NCI-H146 treated with DMSO at 0.1 percent for 48 hours (cell line): Measurements from ENCODE around the gene SLAMF9.
A peak's percentile ranks its signal among the peaks of the same experiment; 100 is the strongest.

Experiments
- DNase-seq: peaks from one replicate; lab custom pipeline; 2025; ENCODE audit not compliant: unreplicated experiment; lab: John Stamatoyannopoulos, UW

Gene SLAMF9

GRCh38 chr1:159947942-159948341, 6.1 kb downstream of the SLAMF9 start:
- DNase-seq, result no peak

DNA sequence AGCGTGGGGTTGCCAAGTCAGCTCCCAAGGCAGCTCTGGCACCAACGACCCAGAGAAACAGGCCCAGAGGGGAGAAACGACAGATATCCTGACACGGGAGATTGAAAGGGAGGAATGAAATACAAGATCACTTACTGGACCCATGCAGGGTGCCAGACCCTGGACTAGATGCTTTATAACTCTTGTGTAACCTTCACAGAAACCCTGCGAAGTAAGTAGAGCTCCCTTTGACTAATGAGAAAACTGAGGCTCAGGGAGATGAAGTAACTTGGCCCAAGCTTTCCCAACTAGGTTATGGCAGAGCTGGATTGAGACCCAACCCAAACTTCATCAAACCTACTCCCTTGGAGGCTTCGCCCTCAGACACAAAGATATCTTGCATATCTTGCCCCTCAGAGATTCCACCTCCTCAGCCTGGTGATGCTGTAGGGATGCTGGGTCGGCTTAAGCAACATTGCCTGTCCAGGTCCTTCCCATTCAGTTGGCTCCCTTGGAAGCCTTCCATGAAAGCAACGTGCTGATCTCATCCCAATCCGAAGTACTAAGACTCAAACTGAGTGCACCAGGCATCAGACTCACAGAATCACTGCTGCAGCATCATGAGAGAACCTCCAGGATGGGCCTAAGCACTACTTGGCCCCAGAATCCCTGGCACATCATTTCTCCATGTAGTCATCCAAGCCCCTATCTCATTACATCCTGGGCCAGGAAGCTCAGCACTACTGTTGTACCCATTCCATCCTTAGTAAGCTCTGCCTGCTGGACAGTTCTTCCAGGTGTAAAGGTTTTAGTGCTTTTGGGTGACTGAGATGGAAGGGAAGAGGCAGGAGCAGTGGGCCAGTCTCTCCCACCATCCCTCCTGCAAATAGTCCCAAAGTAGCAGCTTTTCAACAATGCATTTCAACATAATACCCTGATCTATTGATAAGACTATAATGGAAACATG, 7.5 kb downstream of the SLAMF9 start:
- DNase-seq, result no peak

DNA sequence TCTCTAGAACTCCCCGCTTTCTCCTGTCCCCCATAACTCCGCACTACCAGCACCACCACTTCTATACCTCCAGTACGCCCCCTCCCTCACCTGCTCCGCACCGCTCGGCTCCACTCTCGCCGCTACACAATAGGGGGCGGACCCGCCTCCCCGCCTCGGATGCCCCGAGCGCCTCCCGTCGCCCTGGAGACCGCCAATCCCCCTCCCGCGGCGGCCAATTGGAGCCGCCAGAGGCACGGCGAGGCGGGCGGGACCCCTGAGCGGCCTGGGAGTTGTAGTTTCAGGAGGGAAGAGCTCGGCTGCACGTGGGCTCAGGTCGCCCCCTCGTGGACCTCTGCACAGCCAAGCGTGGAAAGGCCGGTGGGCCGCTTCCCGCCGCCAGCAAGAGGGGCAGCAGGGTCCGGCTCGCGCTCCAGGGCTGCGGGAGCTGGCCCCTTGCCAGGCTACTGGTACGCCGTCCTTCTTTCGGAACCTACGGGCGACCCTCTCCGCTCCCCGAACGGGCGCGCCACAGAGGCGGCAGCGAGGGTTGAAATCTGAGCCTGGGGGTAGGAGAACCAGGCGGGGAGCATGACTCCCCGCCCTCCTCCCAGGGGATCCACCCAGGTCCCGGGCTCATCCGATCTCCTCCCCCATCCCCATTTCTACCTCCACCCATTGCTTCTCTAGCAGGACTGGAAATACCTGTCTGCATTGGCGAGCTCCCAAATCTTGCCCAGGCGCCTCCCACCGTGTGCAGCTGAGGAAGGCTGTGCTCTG, 8.4 kb downstream of the SLAMF9 start, which contains the start of gene IGSF9:
IGSF9 (minus strand) TSS at position 131 of the 759 bp plus-strand sequence. CDS start 2,159 bp downstream, outside the sequence.
- DNase-seq, result peak; percentile 82

- no peak for DNase-seq
These were observed 9.2 kb downstream of the SLAMF9 start for GRCh38 chr1:159944623-159945455.

GRCh38 chr1:159943908-159944622, 10.0 kb downstream of the SLAMF9 start:
- no peak for DNase-seq

DNA sequence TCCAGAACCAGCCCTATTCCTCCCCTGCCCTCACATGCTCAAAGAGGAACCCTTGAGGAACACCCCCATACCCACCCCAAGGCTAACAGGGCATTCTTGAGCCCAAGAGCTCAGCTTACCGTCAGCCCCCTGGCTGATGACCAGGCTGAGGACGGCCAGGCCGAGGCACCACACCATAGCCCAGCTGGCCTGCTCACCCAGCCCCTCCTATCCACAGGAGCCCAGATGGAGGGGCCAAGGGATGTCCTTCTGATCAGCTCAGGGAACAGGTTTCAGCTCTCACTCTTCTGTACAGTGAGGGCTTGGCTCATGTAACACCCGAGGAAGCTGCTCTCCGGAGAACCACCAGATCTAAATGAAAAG, 10.8 kb downstream of the SLAMF9 start:
- no peak for DNase-seq

DNA sequence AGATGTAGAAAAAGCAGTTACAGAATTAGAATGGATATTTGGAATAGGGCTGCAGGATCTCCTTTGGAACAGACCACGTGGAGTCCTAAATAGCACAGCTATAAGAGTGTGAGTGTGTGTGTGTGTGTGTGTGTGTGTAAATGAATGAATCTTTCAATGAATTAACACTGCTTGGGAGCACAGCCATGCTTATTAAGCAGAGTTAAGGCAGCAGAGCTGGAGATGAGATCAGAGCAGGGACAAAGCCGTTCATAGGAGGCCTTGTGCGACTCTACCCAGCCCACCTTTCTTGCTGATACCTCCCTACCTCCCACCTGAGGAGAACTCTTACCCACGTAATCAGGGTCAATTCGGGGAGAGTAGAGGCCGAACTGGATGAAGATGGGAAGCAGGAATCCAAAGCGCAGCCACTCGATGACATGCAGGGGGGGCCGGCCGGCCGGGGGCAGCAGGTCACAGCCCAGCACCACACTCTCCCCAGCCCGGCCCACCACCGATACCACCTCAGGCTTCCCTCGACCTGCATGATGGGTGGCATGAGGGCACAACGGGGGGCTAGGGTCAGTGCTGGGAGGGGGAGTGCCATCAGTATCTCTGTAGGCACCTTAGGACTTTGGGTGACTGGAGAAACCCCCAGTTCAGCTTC, 11.3 kb downstream of the SLAMF9 start:
- DNase-seq, result no peak

- no peak for DNase-seq
These were observed 12.2 kb downstream of the SLAMF9 start for GRCh38 chr1:159941591-159942560.

DNA sequence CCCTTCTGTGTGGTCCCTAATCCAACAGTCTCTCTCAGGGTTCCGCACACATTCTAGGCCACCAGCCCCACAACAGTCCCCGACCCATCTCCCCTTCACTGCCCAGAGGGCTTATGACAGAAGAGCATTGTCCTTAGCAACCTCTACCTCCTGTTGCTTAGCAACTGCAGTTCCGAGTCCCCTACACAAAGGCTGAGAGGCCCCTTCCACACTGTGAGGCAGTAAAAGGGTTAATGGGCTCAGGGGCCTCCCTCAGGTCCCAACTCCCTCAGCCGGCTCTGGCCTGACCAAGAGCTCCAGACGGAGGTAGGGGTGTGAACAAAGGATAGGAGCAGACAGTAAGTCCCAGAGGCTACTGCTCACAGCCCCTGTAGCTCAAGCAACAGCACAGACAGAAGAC, 12.9 kb downstream of the SLAMF9 start:
- no peak for DNase-seq

DNA sequence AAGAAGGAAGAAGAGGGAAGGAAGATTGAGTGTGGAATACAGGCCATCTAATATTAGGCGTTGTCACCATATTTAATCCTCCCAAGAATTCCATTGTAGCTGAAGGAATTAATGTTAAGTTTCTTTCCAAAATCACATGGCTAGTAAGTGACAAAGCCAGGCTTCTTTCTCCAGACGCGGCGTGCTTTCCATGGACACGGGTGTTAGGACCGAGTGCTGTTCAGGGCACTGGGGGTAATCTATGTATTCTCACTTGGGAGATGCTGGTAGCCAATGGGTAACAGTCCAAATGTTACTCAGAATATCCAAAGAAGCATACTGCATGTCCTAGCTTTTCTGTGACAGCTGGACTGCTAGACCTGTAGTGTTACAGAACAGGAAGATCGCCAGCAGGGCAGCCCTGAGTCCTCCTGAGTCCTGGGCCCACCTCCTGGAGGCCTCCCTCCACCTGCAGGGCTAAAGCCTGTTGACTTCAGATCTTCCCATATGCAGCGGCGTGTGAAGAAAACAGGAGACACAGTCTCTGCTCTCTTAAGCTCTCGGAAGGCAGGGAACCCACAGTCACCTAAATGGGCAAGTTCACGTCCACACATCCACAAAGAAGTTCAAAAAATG, 13.9 kb downstream of the SLAMF9 start:
- no peak for DNase-seq

- DNase-seq, result no peak
These were observed 14.4 kb downstream of the SLAMF9 start for GRCh38 chr1:159939678-159940002.

DNA sequence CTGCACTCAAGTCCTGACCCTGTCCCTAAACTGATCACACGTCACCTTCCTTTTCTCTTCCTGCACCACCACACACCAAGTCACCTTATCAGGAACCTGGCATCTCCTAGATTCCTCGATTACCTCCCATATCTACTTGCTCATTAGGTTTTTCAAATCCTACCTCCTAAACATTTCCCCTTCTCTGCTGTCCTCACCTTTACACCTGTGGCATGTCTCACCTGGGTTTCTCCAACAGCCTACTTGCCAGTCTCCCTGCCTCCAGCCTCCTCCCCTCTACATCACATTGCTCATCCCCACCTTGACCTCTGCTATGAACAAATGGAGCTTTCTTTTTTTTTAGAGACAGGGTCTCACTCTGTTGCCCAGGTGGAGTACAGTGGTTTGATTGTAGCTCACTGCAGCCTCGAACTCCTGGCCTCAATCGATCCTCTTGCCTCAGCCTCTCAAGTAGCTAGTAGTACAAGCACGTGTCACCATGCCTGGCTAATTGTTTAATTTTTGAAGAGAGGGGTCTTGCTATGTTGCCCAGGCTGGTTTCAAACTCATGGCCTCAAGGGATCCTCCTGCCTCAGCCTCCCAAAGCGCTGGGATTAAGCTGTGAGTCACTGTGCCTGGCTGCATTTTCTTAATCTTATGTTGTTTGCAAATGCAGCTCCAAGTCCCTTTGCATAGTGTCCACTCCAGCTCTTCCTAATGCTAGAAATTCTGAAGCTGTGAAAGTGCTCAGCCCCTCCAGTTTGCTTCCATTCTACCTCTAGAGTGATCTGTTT, 14.9 kb downstream of the SLAMF9 start:
- DNase-seq, result no peak

DNA sequence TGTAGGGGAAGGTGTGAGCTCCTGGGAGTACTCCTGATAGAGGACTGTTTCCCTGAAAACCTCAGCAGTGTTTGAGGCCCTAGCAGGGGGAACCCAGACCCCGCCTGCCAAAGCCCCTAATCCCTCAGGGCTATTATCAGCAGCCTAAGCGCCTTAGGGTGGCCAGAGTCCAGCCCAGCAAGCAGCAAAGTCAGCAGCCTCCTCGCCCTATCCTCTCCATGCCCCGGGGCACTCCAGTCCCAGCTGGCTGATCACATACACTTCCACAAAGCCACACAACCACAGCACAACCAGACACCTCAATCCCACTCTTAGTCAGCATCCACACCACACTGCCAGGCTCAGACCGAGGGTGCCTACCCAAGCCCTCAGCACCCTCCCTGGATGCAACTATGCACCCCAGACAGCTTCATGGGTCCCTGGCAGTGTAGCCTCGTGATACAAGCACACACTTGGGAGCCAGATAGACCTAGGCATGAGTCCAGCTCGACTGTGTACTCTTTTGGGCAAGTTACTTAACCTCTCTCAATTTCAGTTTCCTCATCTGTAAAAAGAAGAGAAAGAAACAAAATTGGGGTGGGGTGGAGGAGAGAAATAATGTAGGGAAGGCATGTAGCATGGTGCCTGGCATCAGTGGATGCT, 15.7 kb downstream of the SLAMF9 start:
- no peak for DNase-seq

DNA sequence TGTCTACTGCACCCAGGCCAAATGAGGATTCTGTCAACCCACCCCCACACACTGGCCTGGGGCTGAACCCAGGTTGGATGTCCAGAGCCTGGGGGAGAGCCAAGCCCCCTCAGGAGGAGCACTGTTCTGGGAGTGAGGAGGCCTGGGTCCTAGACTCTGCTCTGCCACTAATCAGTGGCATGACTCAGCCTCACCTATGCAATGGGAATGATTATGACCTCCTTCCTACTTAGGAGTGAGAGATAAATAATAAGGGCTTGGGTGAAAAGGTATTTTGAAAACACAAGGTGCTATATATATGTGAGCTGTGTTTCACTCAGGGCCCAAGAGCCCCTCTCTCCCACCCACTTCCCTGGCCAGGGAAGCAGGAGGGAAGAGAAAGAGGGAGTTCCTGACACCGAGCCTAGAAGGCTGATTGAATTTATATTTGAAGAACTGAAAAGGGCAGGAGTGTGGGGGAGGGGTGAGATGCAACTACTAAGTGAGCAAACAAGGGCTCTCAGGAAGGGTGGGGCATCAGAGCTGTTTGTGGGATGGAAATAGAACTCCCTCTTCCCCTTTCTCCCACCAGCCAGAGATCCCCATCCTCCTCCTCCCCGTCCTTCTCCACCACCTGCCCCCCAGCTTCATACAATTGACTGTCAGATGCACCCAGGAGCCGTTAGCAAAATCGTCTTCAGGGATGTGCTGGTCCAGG, 16.8 kb downstream of the SLAMF9 start:
- no peak for DNase-seq

GRCh38 chr1:159936273-159936904, 17.6 kb downstream of the SLAMF9 start:
- peak; percentile 25 for DNase-seq

DNA sequence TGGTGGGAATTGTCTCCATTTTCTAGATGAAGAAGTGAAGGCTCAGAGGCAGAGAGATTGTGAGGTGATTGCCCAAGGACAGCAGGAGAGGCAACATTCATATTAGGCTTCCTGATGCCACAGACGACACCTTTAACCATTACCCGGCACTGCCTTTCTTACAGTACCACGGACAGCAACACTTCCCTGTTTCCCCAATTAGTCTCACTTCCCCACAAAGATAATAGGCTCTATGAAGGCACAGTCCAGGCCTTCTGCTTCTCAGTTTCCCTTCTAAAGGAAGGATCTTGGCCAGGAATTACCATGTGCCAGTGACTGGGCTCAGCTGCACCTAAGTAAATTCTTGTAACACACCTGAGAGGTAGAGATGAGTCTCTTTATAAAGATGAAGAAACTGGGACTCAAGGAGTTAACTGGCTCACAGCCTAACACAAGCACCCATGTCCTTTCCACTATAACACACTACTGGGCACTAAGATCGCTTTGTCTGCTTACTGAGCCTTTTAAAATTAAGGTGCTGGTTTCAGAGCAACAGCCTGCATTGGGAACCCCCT, 18.2 kb downstream of the SLAMF9 start:
- DNase-seq, result no peak
